ENCODE data around the gene COMMD1.

DNA sequence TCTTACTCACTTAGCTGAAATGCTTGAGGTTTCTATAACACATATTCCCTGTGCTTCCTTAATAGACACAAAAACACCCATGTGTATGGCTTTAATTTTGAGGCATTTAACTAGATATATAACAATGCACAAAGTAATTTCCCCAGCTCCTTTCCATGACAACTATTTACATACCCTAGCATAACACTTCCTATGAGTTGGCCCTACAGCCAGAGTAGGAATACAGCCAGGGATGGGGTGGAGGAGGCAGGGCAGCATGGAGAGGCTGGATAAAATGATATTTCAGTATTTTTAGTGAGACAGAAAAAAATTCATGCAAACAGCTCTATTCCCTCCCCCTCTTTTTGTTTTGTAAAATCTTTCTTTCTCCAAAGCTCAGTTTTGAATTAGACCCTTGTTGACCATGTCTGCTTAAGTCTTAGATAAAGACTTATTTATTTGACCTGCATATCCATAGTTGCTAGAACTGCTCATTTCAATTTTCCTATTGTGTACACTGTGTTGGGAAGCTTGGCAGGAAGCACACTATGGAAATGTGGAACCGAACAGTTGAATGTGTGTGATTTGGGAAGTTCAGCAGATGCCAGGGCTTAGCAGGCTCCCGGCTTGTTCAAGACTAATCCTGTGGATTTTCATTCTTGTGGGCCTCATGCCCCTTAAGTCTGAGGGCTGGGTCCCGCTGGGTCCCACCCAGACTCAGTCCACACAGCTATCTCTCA is 279.2 kb downstream of the COMMD1 start:
- TF ChIP-seq EZH2 (IDR thresholded peaks at IDR 0.05; ENCODE audit: low read length) (no peak), CTCF (optimal IDR thresholded peaks at IDR 0.05 in 1 of 3, IDR thresholded peaks at IDR 0.05 in 1 of 3, conservative IDR thresholded peaks at IDR 0.05 in 1 of 3; ENCODE audit: extremely low read depth in 1 of 3, insufficient read depth in 2 of 3, low read length in 3 of 3) (no peak)
